Hypothalamus (tissue), 51 donors: Measurements from ENCODE around the gene ZNF790.

ENCODE experiments used
- DNase-seq, 51 donors: peaks; one replicate each; lab custom pipeline; 2025; lab: John Stamatoyannopoulos, UW

Gene ZNF790

DNA sequence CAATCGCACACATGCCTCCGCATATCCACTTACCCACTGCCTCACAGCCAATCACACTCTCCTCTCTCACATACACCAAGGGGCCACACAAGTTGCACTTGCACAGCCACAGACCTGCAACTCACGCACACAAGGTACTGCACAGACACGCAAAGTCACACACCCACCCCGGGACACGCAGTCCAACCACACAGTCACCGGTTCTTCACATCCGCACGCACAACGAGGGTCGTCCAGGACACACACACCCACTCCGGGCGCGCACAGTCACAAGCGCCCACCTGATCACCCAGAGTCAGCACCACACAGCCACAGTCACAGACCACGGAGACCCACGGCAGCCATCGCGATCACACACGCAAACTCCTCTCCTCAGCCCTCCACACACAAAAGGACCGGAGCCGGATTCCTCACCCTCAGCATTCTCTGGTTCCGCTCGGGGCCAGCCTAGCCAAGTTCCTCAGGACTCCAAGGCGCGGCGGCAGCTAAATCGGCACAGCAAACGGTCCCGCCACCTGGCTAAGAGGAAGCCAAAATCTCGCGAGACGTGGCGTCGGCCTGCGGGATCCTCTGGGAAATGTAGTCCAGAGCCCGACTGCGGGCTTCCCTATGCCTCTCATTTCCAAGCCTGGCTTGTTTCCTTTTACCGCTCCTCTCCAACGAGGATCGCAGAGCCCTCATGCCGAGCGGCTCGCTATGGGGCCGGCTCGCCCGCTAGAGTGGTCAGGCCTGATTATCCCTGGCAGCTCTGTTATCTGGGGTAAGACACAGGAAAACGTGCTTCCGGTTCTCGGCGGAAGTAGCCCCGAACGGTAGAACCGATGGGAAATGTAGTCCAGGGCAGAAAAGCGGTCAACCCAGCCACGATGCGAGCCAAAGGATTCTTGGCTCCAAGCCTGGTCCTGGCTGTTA, 65.6 kb downstream of the ZNF790 start, which contains the start of gene ZNF850:
Gene ZNF850 (minus strand): TSS at position 497 of the 912 bp plus-strand sequence. CDS start 10,201 bp downstream, outside the sequence.
- DNase-seq = peak; percentile 50 to 99 (median 94)

DNA sequence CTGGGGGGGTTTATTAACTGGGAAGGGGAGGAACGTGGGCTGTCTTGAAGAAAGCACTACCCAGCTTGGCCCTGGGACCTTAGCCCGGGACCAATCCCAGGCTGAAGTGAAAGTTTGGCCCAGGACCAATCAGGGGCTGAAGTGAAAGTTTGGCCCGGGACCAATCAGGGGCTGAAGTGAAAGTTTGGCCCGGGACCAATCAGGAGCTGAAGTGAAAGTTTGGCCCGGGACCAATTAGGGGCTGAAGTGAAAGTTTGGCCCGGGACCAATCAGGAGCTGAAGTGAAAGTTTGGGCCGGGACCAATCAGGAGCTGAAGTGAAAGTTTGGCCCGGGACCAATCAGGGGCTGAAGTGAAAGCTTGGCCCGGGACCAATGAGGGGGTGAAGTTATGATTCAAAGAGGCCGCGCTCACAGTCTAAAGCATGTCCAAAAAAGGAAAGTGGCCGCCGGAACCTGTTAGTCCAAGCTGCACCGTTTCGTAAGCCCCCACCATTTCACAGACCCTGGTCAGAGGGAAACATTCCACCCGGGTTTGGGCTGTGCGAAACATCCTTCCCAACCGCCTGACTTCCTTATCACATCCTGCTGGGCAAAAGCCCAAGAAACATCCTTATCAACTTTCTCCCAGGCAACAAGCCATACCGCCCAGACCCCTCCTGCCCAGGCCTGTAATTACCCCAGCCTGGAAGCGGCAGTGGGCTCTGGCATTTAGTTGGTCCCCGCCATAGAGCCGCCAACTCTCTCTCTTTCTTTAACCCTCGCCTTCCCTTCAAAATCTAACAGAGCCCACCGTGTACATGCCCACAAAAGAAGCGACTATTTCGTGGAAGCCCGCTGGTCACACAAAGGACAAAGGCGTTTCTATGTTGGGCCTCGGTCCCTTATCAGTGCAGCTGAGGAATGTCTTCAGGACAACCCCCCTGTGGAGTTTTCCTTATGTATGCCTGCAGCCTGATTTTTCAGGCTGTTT, 66.6 kb downstream of the ZNF790 start:
- peak in 28 of 51 donors; percentile 0 to 50 (median 22) for DNase-seq
